Stimulated activated CD4-positive, alpha-beta T cell treated with anti-CD3 and anti-CD28 coated beads, TNF-alpha, amount 100 ng/mL, for 1 hour (primary cell): ENCODE data around the gene ADAMTS13.
A peak's percentile ranks its signal among the peaks of the same experiment; 100 is the strongest.
"Not testable (repeated sequence)": the region's sequence is repeated elsewhere in the genome, so short reads cannot be mapped to it uniquely, and the experiment has no call there.

ENCODE experiments used
- DNase-seq, 3 donors: peaks; one replicate each; pipeline ENCODE4 v3.0.0-alpha.2; 2020; ENCODE audit warnings: low read depth in 3 of 3, low spot score in 1 of 3

Gene ADAMTS13

GRCh38 chr9:133391449-133391848, 30.7 kb upstream of the ADAMTS13 start:
- not testable (repeated sequence) for DNase-seq

- DNase-seq: not testable (repeated sequence)
These were observed 29.9 kb upstream of the ADAMTS13 start for GRCh38 chr9:133392308-133392707.

GRCh38 chr9:133393399-133393798, 28.8 kb upstream of the ADAMTS13 start:
- no peak for DNase-seq

GRCh38 chr9:133394687-133395271, 27.4 kb upstream of the ADAMTS13 start:
- DNase-seq: no peak

- DNase-seq: no peak
These were observed 25.2 kb upstream of the ADAMTS13 start for GRCh38 chr9:133396952-133397351.

- DNase-seq: no peak
These were observed 24.8 kb upstream of the ADAMTS13 start for GRCh38 chr9:133397370-133397769.

DNA sequence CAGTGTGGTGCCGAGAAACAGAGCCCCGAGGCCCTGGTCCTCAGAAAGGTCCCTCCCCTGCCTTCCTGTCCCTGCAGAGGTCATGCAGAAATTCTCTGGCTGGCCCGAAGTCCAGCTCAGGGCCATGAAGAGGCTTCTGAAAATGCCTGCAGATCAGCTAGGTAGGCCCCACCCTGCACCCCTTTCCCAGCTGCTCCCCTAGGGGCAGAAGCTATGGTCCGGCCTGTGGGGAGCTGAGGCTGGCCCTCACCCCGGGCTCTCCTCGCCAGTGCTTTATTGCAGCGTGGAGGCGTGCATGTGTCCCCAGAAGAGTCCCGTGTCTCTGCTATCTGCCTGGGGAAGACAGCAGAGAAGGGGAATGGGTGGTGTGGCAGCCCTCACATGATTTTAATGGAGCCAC, 24.3 kb upstream of the ADAMTS13 start:
- no peak for DNase-seq

DNA sequence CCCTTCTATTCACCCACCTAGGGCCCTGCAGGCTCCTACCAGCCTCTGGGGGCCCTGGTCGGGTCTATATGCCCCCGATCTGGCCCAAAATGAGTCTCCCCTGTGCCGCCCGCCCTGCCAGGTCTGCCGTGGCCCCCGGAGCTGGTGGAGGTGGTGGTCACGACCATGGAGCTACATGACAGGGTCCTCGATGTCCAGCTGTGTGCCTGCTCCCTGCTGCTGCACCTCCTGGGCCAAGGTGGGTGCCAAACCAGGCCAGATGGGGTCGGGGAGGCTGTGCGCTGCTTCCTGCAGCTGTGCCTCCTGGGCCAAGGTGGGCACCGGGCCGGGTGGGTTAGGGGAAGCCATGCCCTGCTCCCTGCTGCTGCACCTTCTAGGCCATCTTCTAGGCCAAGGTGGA, 21.9 kb upstream of the ADAMTS13 start:
- DNase-seq: no peak

DNA sequence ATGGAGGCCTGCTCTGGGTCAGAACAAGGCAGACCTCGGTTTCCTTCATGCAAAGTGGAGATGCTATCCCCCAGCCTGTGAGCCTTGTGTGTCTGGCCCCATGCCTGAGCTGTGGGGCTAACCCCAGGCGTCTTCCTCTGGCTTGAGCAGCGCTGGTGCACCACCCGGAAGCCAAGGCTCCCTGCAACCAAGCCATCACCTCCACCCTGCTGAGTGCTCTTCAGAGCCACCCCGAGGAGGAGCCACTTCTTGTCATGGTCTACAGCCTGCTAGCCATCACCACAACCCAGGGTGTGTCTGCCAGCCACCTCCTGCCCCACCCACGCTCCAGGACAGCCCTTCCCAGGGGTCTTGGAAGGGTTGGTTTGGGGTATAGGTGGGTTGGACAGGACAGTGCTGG, 20.6 kb upstream of the ADAMTS13 start:
- no peak for DNase-seq

- no peak for DNase-seq
These were observed 19.5 kb upstream of the ADAMTS13 start for GRCh38 chr9:133402689-133403088.

DNA sequence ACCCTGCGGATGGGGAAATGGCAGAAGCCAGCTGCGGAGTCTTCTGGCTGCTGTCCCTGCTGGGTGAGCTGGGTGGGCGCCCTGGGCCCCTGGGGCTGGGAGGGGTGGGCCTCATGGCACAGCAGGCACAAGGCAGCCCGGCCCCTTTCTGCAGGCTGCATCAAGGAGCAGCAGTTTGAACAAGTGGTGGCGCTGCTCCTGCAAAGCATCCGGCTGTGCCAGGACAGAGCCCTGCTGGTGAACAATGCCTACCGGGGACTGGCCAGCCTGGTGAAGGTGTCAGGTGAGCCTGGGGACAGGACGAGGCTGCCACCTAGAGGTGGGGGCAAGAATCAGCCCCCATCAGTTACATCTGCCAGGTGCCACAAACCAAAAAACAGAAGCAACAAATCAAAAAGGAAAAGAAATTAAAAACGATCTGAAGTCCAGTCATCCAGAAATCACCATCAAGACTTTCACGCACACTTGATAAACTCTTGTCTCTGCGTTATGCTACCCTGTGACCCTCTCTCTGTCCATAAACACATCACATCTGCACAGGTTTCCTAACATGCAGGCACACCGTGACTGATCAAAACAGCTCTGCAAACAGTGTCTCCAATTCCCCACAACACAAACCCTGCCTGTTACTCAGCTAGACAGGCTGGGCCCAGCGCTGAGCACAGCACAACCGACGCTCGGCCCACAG, 18.3 kb upstream of the ADAMTS13 start:
- peak; percentile 21 to 46 (median 46) for DNase-seq

DNA sequence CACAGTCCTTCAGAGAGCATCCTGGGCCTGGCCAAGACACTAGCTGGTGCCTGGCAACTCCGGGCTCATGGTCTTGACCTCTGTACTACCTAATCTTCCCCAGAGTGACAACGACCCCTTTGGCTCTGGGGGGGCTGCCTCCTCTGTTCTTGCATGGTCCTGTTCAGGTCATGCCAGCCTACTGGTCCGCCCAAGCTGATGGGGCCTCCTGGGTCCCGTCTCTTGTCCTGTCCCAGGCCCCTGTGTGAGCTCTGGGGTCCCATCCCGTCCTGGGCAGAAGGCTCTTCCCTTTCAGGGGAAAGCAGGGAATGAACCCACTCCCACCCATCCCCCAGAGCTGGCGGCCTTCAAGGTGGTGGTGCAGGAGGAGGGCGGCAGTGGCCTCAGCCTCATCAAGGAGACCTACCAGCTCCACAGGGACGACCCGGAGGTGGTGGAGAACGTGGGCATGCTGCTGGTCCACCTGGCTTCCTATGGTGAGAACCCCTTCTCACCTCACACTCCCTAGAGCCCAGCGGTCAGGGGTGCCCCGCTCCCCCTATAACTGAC, 17.6 kb upstream of the ADAMTS13 start:
- no peak for DNase-seq

- DNase-seq: no peak
These were observed 16.4 kb upstream of the ADAMTS13 start for GRCh38 chr9:133405508-133406438.

DNA sequence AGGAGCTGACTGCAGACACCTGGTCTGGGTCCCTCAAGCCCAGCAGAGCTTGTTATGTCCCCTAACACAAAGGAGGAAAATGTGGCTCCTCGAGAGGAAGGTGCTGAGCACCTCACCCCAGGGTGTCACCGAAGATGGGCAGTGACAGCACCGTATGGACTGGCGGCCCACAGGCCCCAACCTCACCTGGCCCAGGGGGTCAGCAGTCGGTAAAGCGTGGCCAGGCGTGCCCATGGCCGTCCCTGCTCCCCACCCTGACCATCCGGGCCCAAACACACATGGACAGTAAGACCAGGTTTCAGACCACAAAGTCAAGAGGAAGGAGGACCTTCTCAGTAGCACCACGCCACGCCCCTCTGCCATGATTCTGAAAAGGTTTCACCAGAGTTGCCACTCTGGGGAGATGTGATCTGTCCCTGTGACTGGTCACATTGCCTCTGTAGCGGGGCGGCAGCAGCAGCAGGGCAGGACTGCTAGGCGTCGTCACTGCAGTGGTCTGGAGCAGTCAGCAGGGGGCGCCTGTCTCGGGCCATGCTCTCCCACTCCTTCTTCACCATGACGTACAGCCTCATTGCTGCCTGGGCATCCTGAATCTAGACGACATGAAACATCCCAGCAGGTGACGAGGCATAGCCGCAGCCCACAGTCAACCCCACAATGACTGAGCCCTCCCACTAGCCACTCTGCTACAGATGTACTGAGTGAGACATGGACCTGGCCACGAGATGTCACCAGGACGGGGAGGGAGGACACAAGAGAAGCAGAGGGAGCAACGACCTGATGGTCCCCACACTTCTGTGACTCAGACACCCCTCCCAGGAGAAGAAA, 15.5 kb upstream of the ADAMTS13 start:
- peak; percentile 47 to 66 (median 65) for DNase-seq

- DNase-seq: no peak
These were observed 14.1 kb upstream of the ADAMTS13 start for GRCh38 chr9:133408042-133408441.

DNA sequence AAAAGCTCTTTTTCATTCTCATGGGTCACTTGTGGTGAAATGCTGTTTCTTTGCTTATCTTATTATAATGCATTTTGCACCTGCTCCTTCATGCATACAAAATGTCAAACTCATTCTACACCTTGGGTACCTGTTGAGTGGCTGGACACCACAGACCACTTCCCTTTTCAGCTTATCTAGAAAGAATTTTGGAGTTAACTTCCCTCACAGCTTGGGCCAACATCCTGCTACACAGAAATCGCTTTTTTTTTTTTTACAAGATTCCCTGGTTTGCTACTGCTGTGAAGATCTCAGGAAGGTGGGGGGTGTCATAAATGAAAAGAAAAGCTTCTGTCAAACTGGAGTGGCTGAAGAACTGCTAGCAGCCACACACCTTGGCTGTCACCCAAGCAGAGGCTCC, 7.0 kb upstream of the ADAMTS13 start:
- no peak for DNase-seq

- DNase-seq: peak; percentile 51 to 79 (median 65)
These were observed 4.4 kb upstream of the ADAMTS13 start, which contains the start of gene REXO4 for GRCh38 chr9:133417541-133418461. Gene REXO4, minus strand, starts transcription at chr9:133418010. Its CDS starts 166 bp downstream, at chr9:133417844.

- DNase-seq: no peak
These were observed 3.2 kb upstream of the ADAMTS13 start for GRCh38 chr9:133419005-133419404.

GRCh38 chr9:133420392-133420827, 1.8 kb upstream of the ADAMTS13 start:
- no peak for DNase-seq
